OCI-LY3 (cell line): ENCODE measurements around the gene CALML4.
"Not testable (repeated sequence)": the region's sequence is repeated elsewhere in the genome, so short reads cannot be mapped to it uniquely, and the experiment has no call there.

Experiments used
- H2AFZ ChIP-seq: fragments of 200-600, 300-600 bp; shearing (Covaris generic); 2 replicates; pipeline ENCODE4 v1.6.0; 2014; ENCODE audit warnings: antibody characterized with exemption, low read depth, low read length
- H3K27ac ChIP-seq: fragments of 200-600, 300-600 bp; sonication (generic); 2 replicates; pipeline ENCODE4 v1.5.1; 2014; ENCODE audit warnings: mild to moderate bottlenecking, low read length, moderate library complexity, mixed read lengths
- H3K27me3 ChIP-seq: fragments of 200-600, 300-600 bp; sonication (generic); 2 replicates; pipeline ENCODE4 v1.6.1; 2014; ENCODE audit warnings: low read depth, low read length, mixed read lengths
- H3K36me3 ChIP-seq: fragments of 200-600, 300-600 bp; sonication (generic); replicated peaks from 2 replicates; pipeline ENCODE3; 2014; ENCODE audit warnings: low read depth, low read length, mixed read lengths
- H3K4me1 ChIP-seq: fragments of 300-600, 200-600 bp; sonication (generic); 2 replicates; pipeline ENCODE4 v1.6.1; 2014; ENCODE audit warnings: low read length, mixed read lengths
- H3K4me2 ChIP-seq: fragments of 200-600, 300-600 bp; sonication (generic); 2 replicates; pipeline ENCODE4 v1.6.1; 2014; ENCODE audit warnings: low read length, mixed read lengths
- H3K4me3 ChIP-seq: fragments of 300-600, 200-600 bp; sonication (generic); 2 replicates; pipeline ENCODE4 v1.5.1; 2014; ENCODE audit warnings: antibody characterized with exemption, mild to moderate bottlenecking, low read length, moderate library complexity
- H3K79me2 ChIP-seq: fragments of 300-600, 200-600 bp; shearing (Covaris generic); 2 replicates; pipeline ENCODE4 v1.6.1; 2014; ENCODE audit warnings: mild to moderate bottlenecking, low read length, mixed read lengths
- H3K9ac ChIP-seq: fragments of 300-600, 200-600 bp; shearing (Covaris generic); 2 replicates; pipeline ENCODE4 v1.6.0; 2014; ENCODE audit warnings: mild to moderate bottlenecking, low read length, moderate library complexity
- H3K9me3 ChIP-seq: fragments of 200-600, 300-600 bp; shearing (Covaris generic); 2 replicates; pipeline ENCODE4 v1.6.1; 2014; ENCODE audit warnings: low read length, mixed read lengths; ENCODE audit not compliant: insufficient read depth
- H4K20me1 ChIP-seq: fragments of 200-600, 300-600 bp; sonication (generic); 2 replicates; pipeline ENCODE4 v1.6.1; 2016; ENCODE audit warnings: low read length, mixed read lengths; ENCODE audit not compliant: insufficient read depth
- EZH2phosphoT487 ChIP-seq: fragments of 200-600 bp; shearing (Covaris generic); IDR thresholded peaks from 2 replicates; pipeline ENCODE4 v1.6.1; 2018; ENCODE audit warnings: antibody characterized with exemption, mixed run types, low read depth
- TF ChIP-seq, protein P1 (sequence below): fragments of 200-600, 300-600 bp; sonication (generic); IDR thresholded peaks from 2 replicates; pipeline ENCODE4 v1.5.1; 2014; ENCODE audit warnings: antibody characterized with exemption, low read length, low read depth

Gene CALML4

DNA sequence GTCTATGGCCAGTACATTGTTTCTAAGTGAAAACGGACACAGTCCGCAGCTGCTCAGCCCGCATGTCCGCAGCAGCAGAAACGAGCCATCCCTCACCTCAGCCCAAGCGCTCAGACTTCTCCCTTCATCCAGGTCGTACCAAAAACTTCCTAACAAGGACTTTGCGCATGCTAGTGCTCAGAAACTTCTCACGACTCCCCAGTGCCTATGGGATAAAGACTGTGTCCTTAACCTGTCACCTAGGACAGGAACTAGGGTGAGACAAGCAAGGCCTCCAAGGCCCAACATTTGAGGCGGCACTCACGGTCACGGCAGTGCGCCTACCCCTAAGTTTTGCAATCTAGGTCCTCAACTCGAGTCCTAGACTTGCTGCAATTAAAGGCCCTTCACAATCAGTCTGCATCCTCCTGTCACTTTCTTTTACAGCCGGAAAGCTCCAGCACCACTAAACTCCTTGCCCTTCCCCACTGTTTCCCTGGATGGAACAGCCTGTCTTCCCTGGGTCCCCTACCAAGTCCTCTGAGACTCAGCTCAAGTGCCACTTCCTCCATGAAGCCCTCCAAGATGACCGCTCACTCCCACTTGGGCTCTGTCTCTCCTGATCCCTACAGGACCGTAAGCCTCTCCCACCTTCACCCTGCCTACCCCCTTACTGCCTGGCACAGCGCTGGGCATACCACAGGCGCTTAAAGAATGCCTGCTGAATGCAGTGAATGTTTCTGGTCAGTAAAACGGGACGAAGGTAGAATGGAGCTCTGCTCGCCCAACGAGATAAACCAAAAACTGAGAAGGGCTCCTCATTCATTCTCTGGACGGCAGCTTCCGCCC is 23.2 kb upstream of the CALML4 start:
- H3K9ac ChIP-seq = peak overlapping the region; percentile 98
- peaks cover 65% of the 10 kb centered on the region for H3K79me2 ChIP-seq
- H4K20me1 ChIP-seq = peaks cover 20% of the 10 kb centered on the region
- TF ChIP-seq EZH2phosphoT487 = no peak
- TF ChIP-seq, protein P1, sequence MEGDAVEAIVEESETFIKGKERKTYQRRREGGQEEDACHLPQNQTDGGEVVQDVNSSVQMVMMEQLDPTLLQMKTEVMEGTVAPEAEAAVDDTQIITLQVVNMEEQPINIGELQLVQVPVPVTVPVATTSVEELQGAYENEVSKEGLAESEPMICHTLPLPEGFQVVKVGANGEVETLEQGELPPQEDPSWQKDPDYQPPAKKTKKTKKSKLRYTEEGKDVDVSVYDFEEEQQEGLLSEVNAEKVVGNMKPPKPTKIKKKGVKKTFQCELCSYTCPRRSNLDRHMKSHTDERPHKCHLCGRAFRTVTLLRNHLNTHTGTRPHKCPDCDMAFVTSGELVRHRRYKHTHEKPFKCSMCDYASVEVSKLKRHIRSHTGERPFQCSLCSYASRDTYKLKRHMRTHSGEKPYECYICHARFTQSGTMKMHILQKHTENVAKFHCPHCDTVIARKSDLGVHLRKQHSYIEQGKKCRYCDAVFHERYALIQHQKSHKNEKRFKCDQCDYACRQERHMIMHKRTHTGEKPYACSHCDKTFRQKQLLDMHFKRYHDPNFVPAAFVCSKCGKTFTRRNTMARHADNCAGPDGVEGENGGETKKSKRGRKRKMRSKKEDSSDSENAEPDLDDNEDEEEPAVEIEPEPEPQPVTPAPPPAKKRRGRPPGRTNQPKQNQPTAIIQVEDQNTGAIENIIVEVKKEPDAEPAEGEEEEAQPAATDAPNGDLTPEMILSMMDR = no peak
- H3K4me1 ChIP-seq = peaks cover 38% of the 10 kb centered on the region
- no peaks in the 10 kb centered on the region for H3K9me3 ChIP-seq
- H3K4me3 ChIP-seq = peak overlapping the region; percentile 96
- H2AFZ ChIP-seq = no peak overlapping the region
- H3K27ac ChIP-seq = peak overlapping the region; percentile 70
- peaks cover 11% of the 10 kb centered on the region for H3K36me3 ChIP-seq
- H3K4me2 ChIP-seq = peak overlapping the region; percentile 95
- no peaks in the 10 kb centered on the region for H3K27me3 ChIP-seq

DNA sequence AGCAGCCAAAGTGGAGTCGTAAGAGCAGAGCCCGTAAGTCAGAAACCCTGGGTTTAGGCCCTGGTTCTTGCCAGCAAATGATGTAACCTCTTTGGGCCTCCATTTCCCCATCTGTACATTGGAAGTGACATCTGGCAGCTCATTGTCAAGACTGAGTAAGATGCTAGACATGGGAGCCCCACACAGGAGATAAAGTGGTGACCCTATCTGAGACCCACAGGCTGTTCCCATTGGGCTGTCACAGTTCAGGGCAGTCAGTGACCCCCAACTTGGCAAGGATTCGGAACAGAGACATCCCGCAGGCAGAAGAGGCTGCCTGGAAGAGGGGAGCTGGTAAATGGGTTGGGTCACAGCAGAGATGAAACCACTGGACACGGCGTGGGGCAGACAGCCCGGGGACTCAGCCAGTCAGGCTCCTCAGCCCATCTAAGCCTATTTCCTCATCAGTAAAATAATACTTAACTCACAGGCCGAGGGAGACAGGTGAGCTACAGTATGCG is 22.6 kb upstream of the CALML4 start:
- H2AFZ ChIP-seq = no peak overlapping the region
- no peaks in the 10 kb centered on the region for H3K9me3 ChIP-seq
- peak overlapping the region; percentile 96 for H3K4me3 ChIP-seq
- peaks cover 15% of the 10 kb centered on the region for H3K36me3 ChIP-seq
- H3K27me3 ChIP-seq = no peaks in the 10 kb centered on the region
- peak overlapping the region; percentile 95 for H3K4me2 ChIP-seq
- H3K9ac ChIP-seq = peak overlapping the region; percentile 98
- peaks cover 71% of the 10 kb centered on the region for H3K79me2 ChIP-seq
- H4K20me1 ChIP-seq = peaks cover 20% of the 10 kb centered on the region
- H3K27ac ChIP-seq = peak overlapping the region; percentile 70; the same call in 1 of the 2 replicates
- H3K4me1 ChIP-seq = peaks cover 32% of the 10 kb centered on the region
- TF ChIP-seq, protein P1 = no peak
- TF ChIP-seq EZH2phosphoT487 = no peak

DNA sequence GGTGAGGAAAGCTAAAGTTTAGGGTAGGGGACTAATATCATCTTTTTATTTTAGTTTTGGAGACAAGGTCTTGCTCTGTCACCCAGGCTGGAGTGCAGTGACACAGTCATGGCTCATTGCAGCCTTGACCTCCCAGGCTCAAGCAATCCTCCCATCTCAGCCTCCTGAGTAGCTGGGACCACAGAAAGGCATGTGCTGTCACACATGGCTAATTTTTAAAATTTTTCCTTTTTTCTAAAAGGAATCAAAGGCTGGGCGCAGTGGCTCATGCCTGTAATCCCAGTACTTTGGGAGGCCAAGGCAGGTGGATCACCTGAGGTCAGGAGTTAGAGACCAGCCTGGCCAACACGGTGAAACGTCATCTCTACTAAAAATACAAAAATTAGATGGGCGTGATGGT is 20.3 kb upstream of the CALML4 start:
- H3K79me2 ChIP-seq = peaks cover 90% of the 10 kb centered on the region
- H3K27me3 ChIP-seq, H3K4me2 ChIP-seq, H2AFZ ChIP-seq, H3K9me3 ChIP-seq, H3K27ac ChIP-seq, H3K9ac ChIP-seq, H3K4me3 ChIP-seq: not testable (repeated sequence)
- peaks cover 20% of the 10 kb centered on the region for H3K4me1 ChIP-seq
- H4K20me1 ChIP-seq = peaks cover 22% of the 10 kb centered on the region
- H3K36me3 ChIP-seq = peaks cover 17% of the 10 kb centered on the region

DNA sequence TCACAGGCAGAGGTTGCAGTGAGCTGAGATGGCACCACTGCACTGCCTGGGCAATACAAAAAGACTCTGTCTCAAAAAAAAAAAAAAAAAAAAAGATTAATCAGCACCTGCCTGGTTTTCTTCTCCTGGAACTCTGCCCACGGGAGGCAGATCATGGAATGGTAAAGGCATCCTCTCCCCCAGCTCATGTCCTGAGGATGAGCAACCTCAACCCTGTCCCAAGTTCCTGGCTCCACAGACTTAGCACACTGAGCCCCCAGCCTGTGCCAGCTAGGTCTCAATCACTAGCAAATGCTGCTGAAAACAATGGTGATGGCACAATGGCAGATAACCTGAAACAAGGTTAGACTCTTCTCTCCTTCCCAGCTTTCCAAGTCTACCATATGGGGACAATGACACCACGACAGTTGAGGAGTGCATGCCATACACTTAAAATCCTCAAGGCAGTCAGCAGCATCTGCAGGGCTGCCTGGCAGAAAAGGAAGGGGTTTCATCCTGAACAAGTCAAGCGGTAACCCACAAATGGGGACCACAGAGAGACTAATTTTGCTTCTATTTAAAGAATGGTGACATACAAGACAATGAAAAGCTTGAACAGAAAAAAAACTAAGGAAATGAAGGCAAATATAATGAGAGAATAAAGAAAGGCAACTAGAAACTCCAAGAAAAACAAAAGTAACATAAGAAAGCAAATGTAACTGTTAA is 19.6 kb upstream of the CALML4 start:
- H3K79me2 ChIP-seq = peaks cover 94% of the 10 kb centered on the region
- no peak overlapping the region for H3K9ac ChIP-seq
- H4K20me1 ChIP-seq = peaks cover 30% of the 10 kb centered on the region
- no peaks in the 10 kb centered on the region for H3K9me3 ChIP-seq
- no peak overlapping the region for H3K4me3 ChIP-seq
- H3K36me3 ChIP-seq = peaks cover 24% of the 10 kb centered on the region
- H3K4me1 ChIP-seq = peaks cover 17% of the 10 kb centered on the region
- no peak overlapping the region for H3K4me2 ChIP-seq
- TF ChIP-seq, protein P1 = no peak
- TF ChIP-seq EZH2phosphoT487 = no peak
- H3K27ac ChIP-seq = no peak overlapping the region
- H2AFZ ChIP-seq = no peak overlapping the region
- no peaks in the 10 kb centered on the region for H3K27me3 ChIP-seq
